K562 (cell line): ENCODE results near the gene NUP210. TPM values are rescaled to one million over a fixed set of nuclear protein-coding genes. Genes with fewer than 3 reads are reported as not detected.

Source experiments
- EP300 ChIP-seq: IDR thresholded peaks from 2 replicates; pipeline ENCODE4 v1.6.1; 2012; ENCODE audit warnings: low read length, improper control_type of control experiment
- MTA3 ChIP-seq: fragments of 450-650 bp; formaldehyde crosslinking; IDR thresholded peaks from 2 replicates; pipeline ENCODE4 v1.6.1; 2017; ENCODE audit warnings: mild to moderate bottlenecking, borderline replicate concordance
- PHB ChIP-seq: fragments of 250-450 bp; sonication (Bioruptor Pico); IDR thresholded peaks from 2 replicates; pipeline ENCODE4 v1.5.0; 2021
- RCOR1 ChIP-seq, 2 experiments: IDR thresholded peaks; 2 replicates each; pipeline ENCODE4 v1.6.1; 2012; ENCODE audit warnings: low read depth in 2 of 2, low read length in 2 of 2, borderline replicate concordance in 1 of 2, improper control_type of control experiment in 1 of 2
- ZNF707 ChIP-seq: fragments of 250-450 bp; sonication (Bioruptor Pico); conservative IDR thresholded peaks from 2 replicates; pipeline ENCODE4 v1.8.0; 2022; ENCODE audit warnings: inconsistent platforms, mild to moderate bottlenecking, moderate library complexity
- polyA plus RNA-seq, 8 experiments: library from polyadenylated mRNA; depleted of rRNA in 4 of 8; stranded (reverse) in 5 of 8; unstranded in 3 of 8; fragments of >200 nt; fragmentation: Nextera tagmentation in 2 of 8; fragmentation: Illumina TruSeq in 1 of 8; extraction: Ambion mirVana in 2 of 8; extraction: Trizol in 1 of 8; gene quantifications; 2 replicates each; pipeline versions ENCODE4 v1.2.1 to v1.2.3, GENCODE V29; 2011 to 2014; ENCODE audit warnings: inconsistent platforms in 1 of 8, missing spikeins in 1 of 8
- total RNA-seq, 7 experiments: library from RNA; depleted of rRNA in 6 of 7; stranded (reverse); fragments of >200 nt in 6 of 7; fragmentation: Illumina TruSeq in 2 of 7; extraction: Trizol in 2 of 7; gene quantifications; 2 replicates each; pipeline versions ENCODE4 v1.2.1 to v1.2.3, GENCODE V29; 2011 to 2021; ENCODE audit warnings: low replicate concordance in 1 of 7
- TF ChIP-seq, protein P1 (sequence below), 2 experiments: fragments of 450-650 bp; IDR thresholded peaks; 2 replicates each; pipeline ENCODE4 v1.6.1; 2016; ENCODE audit warnings: mild to moderate bottlenecking in 2 of 2, borderline replicate concordance in 1 of 2, low read depth in 1 of 2, moderate library complexity in 1 of 2
- TF ChIP-seq, protein P2 (sequence below): fragments of 450-650 bp; IDR thresholded peaks from 2 replicates; pipeline ENCODE4 v1.6.1; 2016
- TF ChIP-seq, protein P3 (sequence below), 2 experiments: fragments of 450-650 bp; formaldehyde crosslinking in 1 of 2; IDR thresholded peaks; 2 replicates each; pipeline versions ENCODE4 v1.4.0 to v1.6.1; 2014 to 2020; ENCODE audit warnings: mild to moderate bottlenecking in 2 of 2, borderline replicate concordance in 1 of 2, low read depth in 1 of 2

Gene NUP210
- total and polyA plus RNA-seq, 9 of the 15 experiments (the other 6 are each of a cell fraction or from before 2014, with no cell fraction given), result 1.2 to 138 (median 44.0) TPM

DNA sequence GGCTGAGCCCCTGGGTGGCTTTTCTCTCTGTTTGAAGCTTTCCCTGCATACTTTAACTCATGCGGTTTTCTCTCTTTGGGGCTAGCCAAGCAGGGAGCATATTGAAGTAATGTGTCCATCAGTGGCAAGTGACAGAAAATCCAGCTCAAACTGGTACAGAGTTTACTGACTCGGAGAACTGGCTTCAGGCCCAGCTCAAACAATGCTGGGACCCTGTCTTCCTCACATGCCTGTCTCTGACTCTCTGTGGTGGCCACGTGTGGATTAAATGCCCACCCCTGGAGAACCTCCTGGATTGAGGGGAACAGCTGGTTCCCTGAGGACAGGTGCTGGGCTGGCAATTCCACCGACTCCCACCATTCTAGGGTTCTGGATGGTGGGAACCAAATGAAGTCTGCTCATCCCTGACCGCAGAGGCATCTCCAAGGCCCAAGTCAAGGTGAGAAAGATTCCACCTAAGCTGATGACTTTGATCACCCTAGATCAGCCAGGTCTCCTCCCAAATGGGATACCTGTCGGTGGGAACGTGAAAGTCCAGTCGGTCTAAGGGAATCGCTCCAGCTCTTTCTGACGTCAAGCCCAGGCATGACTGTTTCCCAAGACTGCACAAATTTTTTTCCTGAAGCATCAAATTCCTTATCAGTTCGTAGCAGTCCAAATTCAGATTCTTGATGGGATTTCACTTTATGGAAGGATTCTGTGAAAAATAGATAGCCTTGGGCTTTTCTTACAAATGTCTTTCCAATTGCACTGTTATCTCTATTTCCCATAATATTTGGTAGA is 43.7 kb upstream of the NUP210 start (continued):
- TF ChIP-seq, protein P1, sequence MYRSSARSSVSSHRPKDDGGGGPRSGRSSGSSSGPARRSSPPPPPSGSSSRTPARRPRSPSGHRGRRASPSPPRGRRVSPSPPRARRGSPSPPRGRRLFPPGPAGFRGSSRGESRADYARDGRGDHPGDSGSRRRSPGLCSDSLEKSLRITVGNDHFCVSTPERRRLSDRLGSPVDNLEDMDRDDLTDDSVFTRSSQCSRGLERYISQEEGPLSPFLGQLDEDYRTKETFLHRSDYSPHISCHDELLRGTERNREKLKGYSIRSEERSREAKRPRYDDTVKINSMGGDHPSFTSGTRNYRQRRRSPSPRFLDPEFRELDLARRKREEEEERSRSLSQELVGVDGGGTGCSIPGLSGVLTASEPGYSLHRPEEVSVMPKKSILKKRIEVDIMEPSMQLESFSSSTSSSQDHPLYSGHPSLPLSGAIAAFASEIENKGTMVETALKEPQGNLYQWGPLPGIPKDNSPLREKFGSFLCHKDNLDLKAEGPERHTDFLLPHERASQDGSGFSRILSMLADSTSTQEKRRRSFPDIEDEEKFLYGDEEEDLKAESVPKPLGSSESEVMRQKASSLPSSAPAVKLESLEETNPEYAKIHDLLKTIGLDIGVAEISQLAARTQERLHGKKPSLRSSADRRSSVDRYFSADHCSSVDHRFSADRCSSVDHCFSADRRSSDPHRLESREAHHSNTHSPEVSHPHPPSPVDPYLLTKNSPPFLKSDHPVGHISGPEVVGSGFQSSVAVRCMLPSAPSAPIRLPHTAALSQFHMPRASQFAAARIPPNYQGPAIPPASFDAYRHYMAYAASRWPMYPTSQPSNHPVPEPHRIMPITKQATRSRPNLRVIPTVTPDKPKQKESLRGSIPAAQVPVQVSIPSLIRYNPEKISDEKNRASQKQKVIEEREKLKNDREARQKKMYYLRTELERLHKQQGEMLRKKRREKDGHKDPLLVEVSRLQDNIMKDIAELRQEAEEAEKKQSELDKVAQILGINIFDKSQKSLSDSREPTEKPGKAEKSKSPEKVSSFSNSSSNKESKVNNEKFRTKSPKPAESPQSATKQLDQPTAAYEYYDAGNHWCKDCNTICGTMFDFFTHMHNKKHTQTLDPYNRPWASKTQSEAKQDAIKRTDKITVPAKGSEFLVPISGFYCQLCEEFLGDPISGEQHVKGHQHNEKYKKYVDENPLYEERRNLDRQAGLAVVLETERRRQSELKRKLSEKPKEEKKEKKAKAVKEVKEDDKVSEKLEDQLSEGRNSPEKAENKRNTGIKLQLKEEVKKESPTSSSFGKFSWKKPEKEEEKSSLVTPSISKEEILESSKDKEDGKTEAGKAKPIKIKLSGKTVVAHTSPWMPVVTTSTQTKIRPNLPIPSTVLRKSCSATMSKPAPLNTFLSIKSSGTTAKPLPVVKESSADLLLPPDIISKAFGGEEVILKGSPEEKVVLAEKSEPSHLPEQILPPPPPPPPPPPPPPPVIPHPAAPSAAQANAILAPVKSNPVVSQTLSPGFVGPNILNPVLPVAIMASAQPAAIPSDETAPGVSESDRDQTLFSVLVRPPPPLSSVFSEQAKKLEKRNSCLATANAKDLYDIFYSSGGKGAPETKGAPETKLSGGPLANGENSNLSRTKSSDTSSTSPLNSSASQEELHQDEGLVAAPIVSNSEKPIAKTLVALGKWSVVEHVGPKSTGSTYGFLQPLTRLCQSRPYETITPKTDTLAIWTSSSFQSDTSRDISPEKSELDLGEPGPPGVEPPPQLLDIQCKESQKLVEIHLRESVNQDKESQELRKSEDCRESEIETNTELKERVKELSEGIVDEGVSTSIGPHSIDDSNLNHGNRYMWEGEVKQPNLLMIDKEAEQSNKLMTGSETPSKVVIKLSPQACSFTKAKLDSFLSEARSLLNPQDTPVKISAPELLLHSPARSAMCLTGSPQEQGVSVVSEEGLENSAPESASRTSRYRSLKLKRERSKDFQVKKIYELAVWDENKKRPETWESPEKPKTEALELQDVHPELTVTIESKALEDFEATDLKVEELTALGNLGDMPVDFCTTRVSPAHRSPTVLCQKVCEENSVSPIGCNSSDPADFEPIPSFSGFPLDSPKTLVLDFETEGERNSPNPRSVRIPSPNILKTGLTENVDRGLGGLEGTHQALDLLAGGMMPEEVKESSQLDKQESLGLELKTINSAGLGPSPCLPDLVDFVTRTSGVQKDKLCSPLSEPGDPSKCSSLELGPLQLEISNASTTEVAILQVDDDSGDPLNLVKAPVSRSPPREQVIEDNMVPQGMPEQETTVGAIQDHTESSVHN (IDR thresholded peaks at IDR 0.05; ENCODE audit: borderline replicate concordance in 1 of 2, low read depth in 1 of 2), result no peak
- TF ChIP-seq, protein P2, sequence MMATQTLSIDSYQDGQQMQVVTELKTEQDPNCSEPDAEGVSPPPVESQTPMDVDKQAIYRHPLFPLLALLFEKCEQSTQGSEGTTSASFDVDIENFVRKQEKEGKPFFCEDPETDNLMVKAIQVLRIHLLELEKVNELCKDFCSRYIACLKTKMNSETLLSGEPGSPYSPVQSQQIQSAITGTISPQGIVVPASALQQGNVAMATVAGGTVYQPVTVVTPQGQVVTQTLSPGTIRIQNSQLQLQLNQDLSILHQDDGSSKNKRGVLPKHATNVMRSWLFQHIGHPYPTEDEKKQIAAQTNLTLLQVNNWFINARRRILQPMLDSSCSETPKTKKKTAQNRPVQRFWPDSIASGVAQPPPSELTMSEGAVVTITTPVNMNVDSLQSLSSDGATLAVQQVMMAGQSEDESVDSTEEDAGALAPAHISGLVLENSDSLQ, result peak; percentile 25; the same call in 1 of the 2 replicates
- no peak for TF ChIP-seq MTA3
- 0 out of 2 replicates have a peak, but pooled peaks have one; percentile 32 for TF ChIP-seq PHB (CRISPR knock-in tag)
- no peak for TF ChIP-seq ZNF707
- no peak for TF ChIP-seq RCOR1 (IDR thresholded peaks at IDR 0.05; ENCODE audit: borderline replicate concordance in 1 of 2, low read depth in 2 of 2, low read length in 2 of 2)
- no peak for TF ChIP-seq EP300
- TF ChIP-seq, protein P3, sequence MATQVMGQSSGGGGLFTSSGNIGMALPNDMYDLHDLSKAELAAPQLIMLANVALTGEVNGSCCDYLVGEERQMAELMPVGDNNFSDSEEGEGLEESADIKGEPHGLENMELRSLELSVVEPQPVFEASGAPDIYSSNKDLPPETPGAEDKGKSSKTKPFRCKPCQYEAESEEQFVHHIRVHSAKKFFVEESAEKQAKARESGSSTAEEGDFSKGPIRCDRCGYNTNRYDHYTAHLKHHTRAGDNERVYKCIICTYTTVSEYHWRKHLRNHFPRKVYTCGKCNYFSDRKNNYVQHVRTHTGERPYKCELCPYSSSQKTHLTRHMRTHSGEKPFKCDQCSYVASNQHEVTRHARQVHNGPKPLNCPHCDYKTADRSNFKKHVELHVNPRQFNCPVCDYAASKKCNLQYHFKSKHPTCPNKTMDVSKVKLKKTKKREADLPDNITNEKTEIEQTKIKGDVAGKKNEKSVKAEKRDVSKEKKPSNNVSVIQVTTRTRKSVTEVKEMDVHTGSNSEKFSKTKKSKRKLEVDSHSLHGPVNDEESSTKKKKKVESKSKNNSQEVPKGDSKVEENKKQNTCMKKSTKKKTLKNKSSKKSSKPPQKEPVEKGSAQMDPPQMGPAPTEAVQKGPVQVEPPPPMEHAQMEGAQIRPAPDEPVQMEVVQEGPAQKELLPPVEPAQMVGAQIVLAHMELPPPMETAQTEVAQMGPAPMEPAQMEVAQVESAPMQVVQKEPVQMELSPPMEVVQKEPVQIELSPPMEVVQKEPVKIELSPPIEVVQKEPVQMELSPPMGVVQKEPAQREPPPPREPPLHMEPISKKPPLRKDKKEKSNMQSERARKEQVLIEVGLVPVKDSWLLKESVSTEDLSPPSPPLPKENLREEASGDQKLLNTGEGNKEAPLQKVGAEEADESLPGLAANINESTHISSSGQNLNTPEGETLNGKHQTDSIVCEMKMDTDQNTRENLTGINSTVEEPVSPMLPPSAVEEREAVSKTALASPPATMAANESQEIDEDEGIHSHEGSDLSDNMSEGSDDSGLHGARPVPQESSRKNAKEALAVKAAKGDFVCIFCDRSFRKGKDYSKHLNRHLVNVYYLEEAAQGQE (IDR thresholded peaks at IDR 0.05; ENCODE audit: borderline replicate concordance), result peak; percentile 65
- TF ChIP-seq, protein P3 (CRISPR knock-in tag; IDR thresholded peaks at IDR 0.05; ENCODE audit: low read depth), result no peak
